ENCODE data around the gene MORN4. TPM values are rescaled to one million over a fixed set of nuclear protein-coding genes. Genes with fewer than 3 reads are reported as not detected.

The MORN4 gene
- total and polyA plus RNA-seq, 2 donors (not counting 3 experiments of a cell fraction or from before 2014, with no cell fraction given): 12.2 to 13.9 TPM

- H3K79me2 ChIP-seq (ENCODE audit: control insufficient read depth, insufficient read depth, low read length): no peaks in the 10 kb centered on the region
- no peak overlapping the region for H3K27ac ChIP-seq (ENCODE audit: insufficient read depth, low read depth, low read length)
- TF ChIP-seq CTCF (IDR thresholded peaks at IDR 0.05; ENCODE audit: extremely low read depth in 1 of 2, insufficient read depth in 1 of 2, low read depth in 1 of 2, low read length in 2 of 2): peak; percentile 78 to 80
- peak; percentile 15 for TF ChIP-seq POLR2A (IDR thresholded peaks at IDR 0.05; ENCODE audit: low read depth, low read length)
- TF ChIP-seq EZH2 (IDR thresholded peaks at IDR 0.05; ENCODE audit: borderline replicate concordance, low read depth, low read length, severe bottlenecking): no peak
- peaks cover 0 to 31% of the 10 kb centered on the region in 2 experiments for H3K36me3 ChIP-seq (ENCODE audit: control insufficient read depth in 2 of 2, extremely low read depth in 1 of 2, insufficient read depth in 2 of 2, low read length in 2 of 2)
- CTCF ChIA-PET: interaction anchor here (0.6 to 6.1 kb wide), 29 partner anchors 9 to 106 kb away, joined by 3 to 98 read pairs (median 5); partner anchors contain the start of genes ANKRD2, AVPI1, MARVELD1 and PI4K2A
- BruUV-seq (replicated peaks): no TSS peak
- no peaks in the 10 kb centered on the region for H3K9me3 ChIP-seq (replicated peaks; ENCODE audit: control insufficient read depth, insufficient read depth, low read length)
- no peaks in the 10 kb centered on the region for H3K9me1 ChIP-seq (replicated peaks; ENCODE audit: control insufficient read depth, extremely low read depth, insufficient read depth, low read length)
- no peaks in the 10 kb centered on the region for H4K20me1 ChIP-seq (replicated peaks; ENCODE audit: control insufficient read depth, extremely low read depth, insufficient read depth, low read length)
- dilution Hi-C loops (cut with MboI; ENCODE audit: extremely low pct_ligation_motif_present, low sequenced_read_pairs) (no loop called here), intact Hi-C loops (cut with micrococcal nuclease) (loop anchor here (1.0 kb wide), 2 partner anchors 24 to 54 kb away; no protein-coding TSS in a partner anchor)
- H3K9ac ChIP-seq (replicated peaks; ENCODE audit: extremely low read depth, insufficient read depth, low read length): no peak overlapping the region
- H3K27me3 ChIP-seq (ENCODE audit: control insufficient read depth in 2 of 2, insufficient read depth in 2 of 2, low read length in 2 of 2): no peaks in the 10 kb centered on the region
- POLR2A ChIA-PET: interaction anchor here (1.0 kb wide), 1 partner anchor 10 kb away, joined by 4 read pairs; the partner anchor contains the start of gene AVPI1
- no peak overlapping the region for H3K4me3 ChIP-seq (replicated peaks in 1 of 3; ENCODE audit: insufficient read depth in 1 of 3, low read depth in 1 of 3, low read length in 3 of 3)
- peaks cover 3% of the 10 kb centered on the region for H3K4me1 ChIP-seq (ENCODE audit: control insufficient read depth, extremely low read depth, insufficient read depth, low read length)
- H2AFZ ChIP-seq (ENCODE audit: low read depth, low read length): no peak overlapping the region
- H3K4me2 ChIP-seq (ENCODE audit: insufficient read depth, low read length): no peak overlapping the region
- peak; percentile 61 for FAIRE-seq
- DNase-seq (ENCODE audit: low read depth, low spot score): peak; percentile 61
Measured at GRCh38 chr10:97676770-97677581, 43.7 kb upstream of the MORN4 start.

GRCh38 chr10:97675222-97675621, 41.9 kb upstream of the MORN4 start:
- no TSS peak for BruUV-seq (replicated peaks)
- no peaks in the 10 kb centered on the region for H3K9me1 ChIP-seq (replicated peaks; ENCODE audit: control insufficient read depth, extremely low read depth, insufficient read depth, low read length)
- no peaks in the 10 kb centered on the region for H3K27me3 ChIP-seq (ENCODE audit: control insufficient read depth in 2 of 2, insufficient read depth in 2 of 2, low read length in 2 of 2)
- H3K4me3 ChIP-seq (replicated peaks in 1 of 3; ENCODE audit: insufficient read depth in 1 of 3, low read depth in 1 of 3, low read length in 3 of 3): no peak overlapping the region
- H3K27ac ChIP-seq (ENCODE audit: insufficient read depth, low read depth, low read length): no peak overlapping the region
- CTCF ChIA-PET: interaction anchor here (1.2 to 6.1 kb wide), 5 partner anchors 9 to 34 kb away, joined by 3 to 98 read pairs (median 7); no protein-coding TSS in a partner anchor
- H3K9me3 ChIP-seq (replicated peaks; ENCODE audit: control insufficient read depth, insufficient read depth, low read length): no peaks in the 10 kb centered on the region
- POLR2A ChIA-PET: interaction anchor here (2.2 kb wide), 1 partner anchor 12 kb away, joined by 6 read pairs; the partner anchor contains the start of gene AVPI1
- dilution Hi-C loops (cut with MboI; ENCODE audit: extremely low pct_ligation_motif_present, low sequenced_read_pairs): no loop called here
- H2AFZ ChIP-seq (ENCODE audit: low read depth, low read length): no peak overlapping the region
- FAIRE-seq (no peak), DNase-seq (ENCODE audit: low read depth, low spot score) (no peak)
- no peak overlapping the region for H3K9ac ChIP-seq (replicated peaks; ENCODE audit: extremely low read depth, insufficient read depth, low read length)
- H3K79me2 ChIP-seq (ENCODE audit: control insufficient read depth, insufficient read depth, low read length): no peaks in the 10 kb centered on the region
- peaks cover 3 to 33% of the 10 kb centered on the region in 2 experiments for H3K36me3 ChIP-seq (ENCODE audit: control insufficient read depth in 2 of 2, extremely low read depth in 1 of 2, insufficient read depth in 2 of 2, low read length in 2 of 2)
- no peak overlapping the region for H3K4me2 ChIP-seq (ENCODE audit: insufficient read depth, low read length)
- peaks cover 3% of the 10 kb centered on the region for H3K4me1 ChIP-seq (ENCODE audit: control insufficient read depth, extremely low read depth, insufficient read depth, low read length)
- TF ChIP-seq MYC (IDR thresholded peaks at IDR 0.05; ENCODE audit: low read depth, low read length): no peak
- no peak for TF ChIP-seq POLR2AphosphoS5 (IDR thresholded peaks at IDR 0.05; ENCODE audit: insufficient read depth, low read depth, low read length)
- TF ChIP-seq POLR2A (IDR thresholded peaks at IDR 0.05; ENCODE audit: low read depth, low read length): no peak
- TF ChIP-seq FOS (IDR thresholded peaks at IDR 0.05; ENCODE audit: borderline replicate concordance, insufficient read depth, low read length): no peak
- no peak for TF ChIP-seq JUN (IDR thresholded peaks at IDR 0.05; ENCODE audit: borderline replicate concordance, insufficient read depth, insufficient read length, low read depth)
- no peak for TF ChIP-seq GATA2 (IDR thresholded peaks at IDR 0.05; ENCODE audit: insufficient read depth, insufficient read length, low read depth, low read length)
- no peak for TF ChIP-seq CTCF (IDR thresholded peaks at IDR 0.05; ENCODE audit: extremely low read depth in 1 of 2, insufficient read depth in 1 of 2, low read depth in 1 of 2, low read length in 2 of 2)
- TF ChIP-seq EZH2 (IDR thresholded peaks at IDR 0.05; ENCODE audit: borderline replicate concordance, low read depth, low read length, severe bottlenecking): no peak
- no peak for TF ChIP-seq MAX (IDR thresholded peaks at IDR 0.05; ENCODE audit: insufficient read depth, insufficient read length)
- no peaks in the 10 kb centered on the region for H4K20me1 ChIP-seq (replicated peaks; ENCODE audit: control insufficient read depth, extremely low read depth, insufficient read depth, low read length)
- intact Hi-C loops (cut with micrococcal nuclease): no loop called here

Measured in endothelial cell of umbilical vein (primary cell).